Heart left ventricle (tissue), 13 donors: ENCODE data around the gene TAPBP.
A peak's percentile ranks its signal among the peaks of the same experiment; 100 is the strongest.

Experiments
- CTCF ChIP-seq, 12 donors: fragments of 200-600 bp; sonication (generic) in 4 of 12; IDR thresholded peaks; one replicate each; pipeline versions ENCODE4 v1.5.0 to v1.8.0; 2018 to 2022; ENCODE audit warnings: antibody characterized with exemption in 12 of 12, mild to moderate bottlenecking in 5 of 12
- POLR2A ChIP-seq, 2 donors: fragments of 450-650 bp; IDR thresholded peaks; one replicate each; pipeline ENCODE4 v1.6.1; 2017; ENCODE audit warnings: antibody characterized with exemption in 2 of 2, mild to moderate bottlenecking in 2 of 2, moderate library complexity in 2 of 2
- donor health status: ischemic (EF 13 %, LVEDD 7.1; RV severe dilation, severe dysfunction).
- donor health status: DM: no; HTN: yes; CAD: no.
- donor health status: DM: no; HTN: no; CAD: no.
- donor health status: ischemic (EF 25% LVEDD 6.9; RV normal size, moderate dysfunction).
- donor health status: ischemic (EF 25% LVEDD 5.7; RV mildly dilated, moderate dysfunction).
- donor health status: ischemic (EF 35%, LVEDD 5.7; RV mildly dilated, moderate dysfunction).
- donor health status: nonischemic (EF 11% LVEDD 7.7; RV severe dilation, severe dysfunction).
- donor health status: DM: yes; HTN: yes; CAD: no.
- donor health status: PGD.
- donor health status: ischemic (EF 29% LVEDD 5.4; RV normal size, mild dysfunction).
- donor health status: nonischemic (EF 23%, LVEDD 6.1; RV moderate dilation, normal function).

GRCh38 chr6:33279971-33280511, 33.8 kb downstream of the TAPBP start:
- TF ChIP-seq CTCF (IDR thresholded peaks at IDR 0.05), result peak in 5 of 12 donors; percentile 16 to 45 (median 21)
- no peak for TF ChIP-seq POLR2A (IDR thresholded peaks at IDR 0.05)
